ENCODE results near the gene ADAM23.

The ADAM23 gene

GRCh38 chr2:206494061-206494460, 50.7 kb downstream of the ADAM23 start:
- no peak overlapping the region for H3K27ac ChIP-seq (ENCODE audit: low read depth, low read length)
- H3K9ac ChIP-seq (ENCODE audit: low read length) = no peak overlapping the region
- no peak overlapping the region for H3K4me2 ChIP-seq (ENCODE audit: low read depth, low read length, poor library complexity, severe bottlenecking)
- no peaks in the 10 kb centered on the region for H3K27me3 ChIP-seq (ENCODE audit: low read length)
- no peaks in the 10 kb centered on the region for H4K20me1 ChIP-seq (ENCODE audit: low read depth, low read length)
- no peaks in the 10 kb centered on the region for H3K9me3 ChIP-seq (ENCODE audit: insufficient read depth, low read length)
- H3K9me2 ChIP-seq (replicated peaks; ENCODE audit: insufficient read depth, low read length) = no peaks in the 10 kb centered on the region
- TF ChIP-seq CTCF (IDR thresholded peaks at IDR 0.05; ENCODE audit: insufficient read depth, low read length, poor library complexity, severe bottlenecking) (no peak), EZH2phosphoT487 (conservative IDR thresholded peaks at IDR 0.05; ENCODE audit: low read length) (no peak)
- no peak overlapping the region for H3K4me3 ChIP-seq (ENCODE audit: insufficient read depth, low read length, poor library complexity, severe bottlenecking)
- H2AFZ ChIP-seq (ENCODE audit: low read depth, low read length, severe bottlenecking) = no peak overlapping the region
- H3F3A ChIP-seq (ENCODE audit: insufficient read depth) = no peaks in the 10 kb centered on the region
- no peaks in the 10 kb centered on the region for H3K79me2 ChIP-seq (ENCODE audit: insufficient read depth, low read length)
- no peaks in the 10 kb centered on the region for H3K36me3 ChIP-seq (ENCODE audit: low read length)

- no peak overlapping the region for H3K9ac ChIP-seq (ENCODE audit: low read length)
- peak; percentile 29 for TF ChIP-seq CTCF (IDR thresholded peaks at IDR 0.05; ENCODE audit: insufficient read depth, low read length, poor library complexity, severe bottlenecking)
- TF ChIP-seq EZH2phosphoT487 (conservative IDR thresholded peaks at IDR 0.05; ENCODE audit: low read length) = no peak
- no peaks in the 10 kb centered on the region for H3K36me3 ChIP-seq (ENCODE audit: low read length)
Measured at GRCh38 chr2:206502729-206503128, 59.4 kb downstream of the ADAM23 start.

GRCh38 chr2:206511283-206511682, 68.0 kb downstream of the ADAM23 start:
- Histone ChIP-seq H3F3A (ENCODE audit: insufficient read depth) (no peaks in the 10 kb centered on the region), H3K9me2 (replicated peaks; ENCODE audit: insufficient read depth, low read length) (no peaks in the 10 kb centered on the region), H3K79me2 (ENCODE audit: insufficient read depth, low read length) (no peaks in the 10 kb centered on the region), H2AFZ (ENCODE audit: low read depth, low read length, severe bottlenecking) (no peak overlapping the region), H3K9ac (ENCODE audit: low read length) (no peak overlapping the region), H3K4me2 (ENCODE audit: low read depth, low read length, poor library complexity, severe bottlenecking) (no peak overlapping the region), H3K4me3 (ENCODE audit: insufficient read depth, low read length, poor library complexity, severe bottlenecking) (no peak overlapping the region), H3K9me3 (ENCODE audit: insufficient read depth, low read length) (no peaks in the 10 kb centered on the region), H3K27me3 (ENCODE audit: low read length) (no peaks in the 10 kb centered on the region), H3K27ac (ENCODE audit: low read depth, low read length) (no peak overlapping the region), H4K20me1 (ENCODE audit: low read depth, low read length) (no peaks in the 10 kb centered on the region), H3K36me3 (ENCODE audit: low read length) (no peaks in the 10 kb centered on the region)
- TF ChIP-seq EZH2phosphoT487 (conservative IDR thresholded peaks at IDR 0.05; ENCODE audit: low read length) (no peak), CTCF (IDR thresholded peaks at IDR 0.05; ENCODE audit: insufficient read depth, low read length, poor library complexity, severe bottlenecking) (no peak)

More at GRCh38 chr2:206502729-206503128, 59.4 kb downstream of the ADAM23 start:
- H3K9me2 ChIP-seq (replicated peaks; ENCODE audit: insufficient read depth, low read length) = no peaks in the 10 kb centered on the region
- no peaks in the 10 kb centered on the region for H3K27me3 ChIP-seq (ENCODE audit: low read length)
- H3K27ac ChIP-seq (ENCODE audit: low read depth, low read length) = no peak overlapping the region
- H3K9me3 ChIP-seq (ENCODE audit: insufficient read depth, low read length) = no peaks in the 10 kb centered on the region
- no peaks in the 10 kb centered on the region for H3F3A ChIP-seq (ENCODE audit: insufficient read depth)
- no peak overlapping the region for H3K4me2 ChIP-seq (ENCODE audit: low read depth, low read length, poor library complexity, severe bottlenecking)
- H4K20me1 ChIP-seq (ENCODE audit: low read depth, low read length) = no peaks in the 10 kb centered on the region
- no peak overlapping the region for H2AFZ ChIP-seq (ENCODE audit: low read depth, low read length, severe bottlenecking)
- H3K79me2 ChIP-seq (ENCODE audit: insufficient read depth, low read length) = no peaks in the 10 kb centered on the region
- H3K4me3 ChIP-seq (ENCODE audit: insufficient read depth, low read length, poor library complexity, severe bottlenecking) = no peak overlapping the region
